DMS53 treated with DMSO at 0.1 percent for 48 hours (cell line): ENCODE results near the gene ZNF263.

Source experiments
- DNase-seq: peaks from one replicate; lab custom pipeline; 2025; ENCODE audit not compliant: unreplicated experiment; lab: John Stamatoyannopoulos, UW

Gene ZNF263

DNA sequence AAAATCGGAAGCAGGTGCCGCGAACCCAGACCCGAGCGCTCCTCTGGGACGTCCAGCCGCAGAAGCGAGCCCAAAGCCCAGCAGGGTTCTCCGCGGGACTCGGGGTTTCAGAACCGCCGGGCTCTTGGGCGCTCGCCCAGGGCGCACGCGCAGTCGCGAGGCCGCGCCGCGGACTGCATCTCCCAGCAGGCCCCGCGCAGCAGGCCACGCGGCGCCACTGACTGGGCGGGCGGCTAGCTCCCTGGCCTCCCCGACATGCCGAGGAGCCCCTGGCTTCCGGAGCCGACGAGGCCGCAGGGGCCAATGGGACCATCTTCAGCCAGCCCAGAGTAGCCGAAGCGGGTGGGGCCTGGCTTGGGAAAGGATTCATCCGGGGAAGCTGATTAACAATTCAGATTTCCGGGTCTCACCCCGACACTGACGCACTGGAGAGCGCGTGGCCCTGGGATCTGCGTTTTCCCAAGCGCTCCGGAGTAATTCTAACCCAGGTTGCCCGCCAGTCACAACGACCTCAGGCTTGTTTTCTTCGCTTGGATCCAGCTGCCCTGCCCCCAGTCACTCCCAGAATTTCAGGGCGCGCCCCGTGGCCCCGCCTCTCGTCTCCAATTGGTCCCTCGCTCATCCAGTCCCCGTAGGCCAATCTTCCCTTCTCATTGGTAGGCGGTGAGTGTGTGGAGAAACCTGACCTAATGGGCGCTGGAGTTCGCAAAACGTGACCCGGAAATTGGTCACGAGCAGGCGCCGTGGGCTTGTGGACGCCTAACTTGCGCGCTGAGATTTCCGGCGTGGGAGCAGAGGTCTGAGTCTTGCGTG is at the start of gene ZNF263:
TSS of gene ZNF263 (plus strand) at position 762 of the 813 bp plus-strand sequence. CDS start 328 bp downstream, outside the sequence.
- DNase-seq = peak; percentile 91

DNA sequence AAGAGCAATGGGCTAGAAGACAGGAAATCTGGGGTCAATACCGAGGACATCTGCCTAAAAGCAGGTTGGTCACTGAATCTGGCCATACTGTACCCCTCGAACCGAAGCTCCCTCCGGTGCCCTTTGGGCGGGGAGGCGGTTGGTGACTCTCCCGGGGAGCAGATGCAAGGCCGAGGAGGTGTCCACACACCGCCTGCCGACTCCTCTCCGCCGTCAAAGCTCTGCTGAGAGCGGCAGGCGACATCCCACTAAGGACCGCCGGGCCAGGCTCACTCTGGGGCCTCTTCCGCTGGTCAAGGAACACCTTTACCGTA is 48.8 kb upstream of the ZNF263 start:
- no peak for DNase-seq

DNA sequence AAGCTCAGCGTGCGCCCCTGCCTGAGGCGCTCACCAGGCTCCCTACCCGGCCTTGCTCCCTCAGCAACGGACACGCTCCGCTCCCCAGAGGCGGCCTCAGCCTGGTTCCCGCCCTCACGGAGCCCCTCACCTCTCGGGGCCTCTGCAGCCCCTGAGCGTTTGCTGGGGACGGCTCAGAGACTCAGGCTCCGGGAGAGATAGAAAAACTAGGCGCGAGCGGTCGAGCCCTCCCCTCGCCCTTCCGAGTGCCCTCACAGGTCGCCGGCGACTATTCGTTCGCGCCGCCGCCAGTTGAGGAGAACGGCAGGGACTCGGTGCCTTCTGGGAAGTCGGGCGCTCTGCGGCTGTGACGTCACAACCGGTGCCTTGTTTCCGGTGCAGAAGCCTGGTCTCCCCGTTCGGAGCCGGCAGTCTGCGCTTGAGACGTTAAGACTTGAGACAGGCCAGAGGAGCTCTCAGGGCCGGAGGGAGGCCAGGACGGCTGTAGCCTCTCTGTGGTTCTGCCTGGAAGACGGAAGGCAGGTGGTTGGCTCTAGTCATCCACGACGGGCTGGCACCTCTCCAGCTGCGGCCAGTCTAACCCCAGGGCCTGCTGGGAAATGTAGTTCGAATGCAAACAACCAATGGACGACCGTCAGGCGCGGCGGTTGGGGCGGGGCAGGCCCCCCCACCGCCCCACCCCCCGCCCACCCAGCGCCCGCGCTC is 48.3 kb upstream of the ZNF263 start, which contains the start of gene ZNF200:
TSS of gene ZNF200 (minus strand) at position 302 of the 705 bp plus-strand sequence. CDS start 1,403 bp downstream, outside the sequence.
- DNase-seq = peak; percentile 82

DNA sequence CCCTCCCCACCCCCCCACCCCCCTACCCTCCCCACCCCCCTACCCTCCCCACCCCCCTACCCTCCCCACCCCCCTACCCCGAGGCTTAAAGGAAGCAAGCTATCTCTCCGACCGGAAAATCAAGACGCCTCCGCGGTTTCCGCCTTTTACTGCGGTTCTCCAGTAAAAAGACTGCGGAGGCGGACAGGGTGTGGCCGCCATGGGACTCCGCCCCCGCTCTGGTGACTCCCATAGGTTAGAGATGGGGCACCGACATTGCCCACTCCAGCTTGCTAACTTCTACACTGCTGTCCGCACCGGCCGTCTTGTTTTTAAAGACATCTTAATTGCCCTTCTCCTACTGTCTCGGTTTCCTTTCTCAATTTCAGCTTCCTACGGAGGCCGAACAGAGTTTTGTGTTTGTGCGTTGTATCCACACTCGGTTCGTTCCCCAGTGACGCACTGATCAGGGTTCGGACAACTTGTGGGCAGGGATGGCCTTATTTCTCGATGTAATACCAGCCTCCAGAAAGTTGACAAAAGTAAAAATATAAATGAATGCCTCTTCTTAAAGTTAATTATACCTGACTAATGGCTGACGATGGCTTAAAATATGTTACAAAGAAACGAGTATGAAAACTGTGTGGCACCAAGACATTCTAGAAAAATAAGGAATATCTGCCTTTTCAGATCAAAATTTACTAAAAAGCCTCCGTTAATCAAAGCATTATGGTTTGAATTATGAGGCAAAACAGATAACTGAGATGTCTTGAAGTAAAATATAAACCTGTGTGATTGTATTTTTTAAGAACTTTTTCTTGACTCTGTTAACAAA is 47.2 kb upstream of the ZNF263 start:
- DNase-seq = peak; percentile 23

DNA sequence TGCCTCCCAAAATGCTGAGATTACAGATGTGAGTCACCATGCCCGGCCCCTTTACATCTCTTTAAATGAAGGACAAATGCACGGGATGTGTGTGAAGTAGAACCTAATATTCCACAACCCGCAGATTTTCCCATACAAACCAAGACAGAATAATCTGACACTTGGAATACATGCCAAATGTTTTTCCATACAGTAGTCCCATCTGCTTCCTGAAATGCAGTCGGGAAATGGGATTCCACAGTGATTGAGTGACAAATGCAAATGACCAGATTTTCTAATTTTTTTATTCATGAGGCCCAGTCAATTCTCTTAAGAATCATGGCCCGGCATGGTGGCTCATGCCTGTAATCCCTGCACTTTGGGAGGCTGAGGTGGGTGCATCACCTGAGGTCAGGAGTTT is 41.5 kb upstream of the ZNF263 start:
- DNase-seq = no peak

DNA sequence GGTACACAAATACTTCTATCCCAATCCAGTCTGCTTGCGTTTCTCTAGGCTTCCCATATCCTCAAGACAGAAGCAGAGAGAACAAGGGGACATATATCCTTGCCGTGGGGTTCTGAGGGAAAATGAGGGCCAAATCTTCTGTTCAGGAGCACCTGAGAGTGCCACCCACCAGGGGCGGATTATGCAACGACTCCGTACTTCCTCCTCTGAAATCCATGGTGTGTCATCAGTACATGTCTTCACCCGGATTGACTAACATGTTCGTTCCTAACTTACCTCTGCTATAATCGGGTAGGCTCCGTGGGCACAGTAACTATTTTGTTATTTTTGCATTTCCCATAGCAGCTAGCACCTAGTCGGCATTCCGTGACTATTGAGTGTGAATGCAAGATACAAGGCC is 40.6 kb upstream of the ZNF263 start:
- DNase-seq = no peak

DNA sequence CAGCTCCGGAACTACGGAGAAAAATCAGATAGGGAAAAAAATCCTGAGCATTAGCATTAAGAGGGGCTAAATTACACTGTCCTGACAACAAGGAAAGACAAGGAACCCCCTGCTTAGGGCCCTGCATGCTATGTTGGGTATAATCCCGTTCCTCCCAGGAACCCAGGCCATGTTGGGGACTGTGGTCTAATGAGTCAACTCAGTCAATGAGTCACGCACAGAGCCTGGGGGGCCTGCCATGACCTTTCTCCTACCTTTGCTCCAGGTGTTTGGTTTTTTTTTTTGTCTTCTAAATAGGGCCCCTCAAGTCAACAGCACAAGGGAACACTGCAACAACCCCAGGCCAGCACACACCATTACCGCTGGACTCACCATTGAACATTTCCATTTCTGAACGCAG is 39.4 kb upstream of the ZNF263 start:
- DNase-seq = no peak

DNA sequence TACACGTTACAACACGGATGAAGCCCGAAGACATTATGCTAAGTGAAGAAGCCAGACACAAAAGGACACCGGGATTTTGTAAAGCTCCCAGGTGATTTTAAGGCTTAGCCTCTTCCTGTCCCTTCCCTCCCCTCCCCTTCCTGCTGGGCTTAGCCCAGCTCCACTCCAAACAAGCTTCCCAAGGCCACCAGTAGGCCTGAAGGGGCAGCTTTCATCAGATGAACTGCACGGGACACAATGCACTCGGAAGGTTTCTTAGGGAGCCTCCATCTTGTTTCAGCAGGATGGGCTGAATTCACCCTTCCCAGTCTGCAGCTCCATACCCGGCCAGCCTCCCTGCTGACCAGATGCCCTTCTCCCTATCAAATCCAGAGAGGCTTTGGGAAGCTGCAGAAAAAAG is 37.3 kb upstream of the ZNF263 start:
- DNase-seq = no peak

DNA sequence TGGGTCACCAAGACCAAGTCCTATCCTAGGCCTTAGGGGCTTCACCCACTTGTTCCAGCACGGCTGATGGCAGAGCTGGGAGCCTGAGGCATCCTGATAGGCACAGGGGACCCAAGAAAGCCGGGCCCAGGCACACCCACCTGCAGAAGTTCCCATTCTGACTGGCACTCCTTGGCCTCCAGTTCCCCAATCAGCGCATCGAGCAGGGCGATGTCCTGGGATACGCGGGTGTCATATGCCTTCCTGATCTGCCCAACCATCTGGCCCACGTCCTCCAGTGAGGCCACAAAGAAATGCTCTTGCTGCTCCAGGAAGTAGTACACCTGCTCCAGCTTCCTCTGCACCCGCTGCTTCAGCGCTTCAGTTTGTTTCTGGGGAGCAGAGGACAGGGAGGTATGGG is 36.4 kb upstream of the ZNF263 start:
- no peak for DNase-seq

DNA sequence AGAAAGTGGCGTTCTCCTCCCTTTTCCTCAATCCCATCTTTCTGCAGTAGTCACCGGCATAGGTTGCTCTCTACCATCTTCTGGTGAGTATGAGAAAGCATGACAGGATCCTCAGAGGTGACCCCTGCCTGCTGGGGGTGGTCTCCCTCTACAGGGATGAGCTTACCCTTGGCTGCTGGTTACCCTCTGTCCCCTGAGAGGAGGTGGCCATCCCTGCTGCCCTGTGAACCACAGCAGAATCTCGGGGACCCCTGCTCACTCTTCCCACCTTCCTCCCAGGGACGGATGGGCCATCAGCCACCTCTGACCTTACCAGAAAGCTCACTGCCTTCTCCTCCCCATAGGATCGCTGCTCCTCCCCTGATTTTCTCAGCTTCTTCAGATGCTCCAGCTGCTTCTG is 34.7 kb upstream of the ZNF263 start:
- DNase-seq = no peak

DNA sequence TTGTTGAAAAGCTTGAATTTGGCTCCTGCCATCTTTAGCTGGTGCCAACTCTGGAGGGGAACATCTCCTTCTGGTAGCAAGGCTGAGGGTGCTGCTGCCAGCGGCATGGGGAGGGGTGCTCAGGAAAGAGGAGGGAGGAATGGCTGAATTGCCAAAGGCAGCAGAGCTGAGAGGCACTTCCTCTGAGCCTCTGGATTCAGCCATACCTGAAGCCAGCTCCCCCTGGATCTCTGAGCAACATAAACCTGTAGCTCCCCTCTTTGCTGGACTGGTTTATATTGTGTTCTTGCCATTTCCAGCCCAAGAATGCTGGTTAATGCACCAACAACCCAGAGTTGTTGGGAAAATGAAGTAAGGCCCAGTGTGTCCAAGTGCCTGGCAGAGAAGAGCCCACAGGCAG is 34.3 kb upstream of the ZNF263 start:
- DNase-seq = no peak

DNA sequence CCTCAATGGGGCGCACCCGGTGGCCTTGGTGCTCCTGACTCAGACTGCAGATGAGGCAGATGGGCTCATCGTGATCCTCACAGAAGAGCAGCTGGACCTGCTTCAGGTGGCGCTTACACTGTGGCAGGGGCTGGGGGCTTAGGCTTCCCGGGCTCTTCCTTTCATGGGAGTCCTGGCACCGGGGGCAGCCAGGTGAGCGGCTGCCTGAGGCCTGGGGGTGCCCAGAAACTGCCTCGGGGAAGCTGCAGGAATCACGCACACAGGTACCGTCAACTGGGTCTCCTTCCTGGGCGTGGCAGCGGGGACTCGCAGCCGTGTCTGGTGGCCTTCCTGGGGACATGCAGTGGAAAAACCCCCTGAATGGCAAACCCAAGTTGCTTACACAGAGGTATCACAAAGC is 33.8 kb upstream of the ZNF263 start:
- no peak for DNase-seq

DNA sequence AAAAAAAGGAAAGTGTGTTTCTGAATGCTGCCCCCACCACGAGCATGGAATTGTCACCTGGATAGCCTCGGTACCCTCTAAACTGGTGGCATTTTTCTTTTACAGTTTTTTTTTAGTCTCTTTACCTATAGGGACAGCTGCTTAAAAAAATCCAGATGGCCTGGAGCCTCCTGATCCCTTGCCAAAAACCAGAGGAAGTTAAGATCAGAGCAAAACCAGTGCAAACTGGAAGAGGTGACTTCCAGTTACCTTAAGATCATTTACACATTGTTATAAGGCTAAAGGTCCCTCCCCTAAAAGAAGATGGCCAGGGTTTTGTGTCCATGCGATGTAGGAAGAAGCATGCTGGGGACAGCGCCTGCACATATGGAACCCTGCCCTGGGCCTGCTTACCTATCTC is 30.3 kb upstream of the ZNF263 start:
- DNase-seq = no peak

DNA sequence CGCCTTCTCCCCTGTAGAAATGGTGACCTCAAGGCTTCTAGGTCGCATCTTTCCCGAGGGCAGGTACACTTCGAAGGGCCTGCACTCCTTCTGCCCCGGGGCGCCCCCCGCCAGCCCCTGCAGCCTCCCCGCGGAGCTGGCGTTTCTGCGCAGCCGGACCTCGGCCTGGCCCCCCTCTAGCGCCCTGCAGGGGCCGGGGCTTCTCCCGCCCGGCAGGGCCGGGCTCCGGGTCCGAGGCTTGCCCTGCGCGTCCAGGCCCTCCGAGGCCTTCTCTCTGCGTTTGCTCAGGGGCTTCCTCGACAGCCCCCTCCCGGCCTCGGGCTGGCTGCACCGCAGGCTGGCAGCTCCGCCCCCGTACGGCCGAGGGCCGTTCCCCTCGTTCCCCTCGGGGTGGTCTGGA is 29.0 kb upstream of the ZNF263 start:
- DNase-seq = no peak

DNA sequence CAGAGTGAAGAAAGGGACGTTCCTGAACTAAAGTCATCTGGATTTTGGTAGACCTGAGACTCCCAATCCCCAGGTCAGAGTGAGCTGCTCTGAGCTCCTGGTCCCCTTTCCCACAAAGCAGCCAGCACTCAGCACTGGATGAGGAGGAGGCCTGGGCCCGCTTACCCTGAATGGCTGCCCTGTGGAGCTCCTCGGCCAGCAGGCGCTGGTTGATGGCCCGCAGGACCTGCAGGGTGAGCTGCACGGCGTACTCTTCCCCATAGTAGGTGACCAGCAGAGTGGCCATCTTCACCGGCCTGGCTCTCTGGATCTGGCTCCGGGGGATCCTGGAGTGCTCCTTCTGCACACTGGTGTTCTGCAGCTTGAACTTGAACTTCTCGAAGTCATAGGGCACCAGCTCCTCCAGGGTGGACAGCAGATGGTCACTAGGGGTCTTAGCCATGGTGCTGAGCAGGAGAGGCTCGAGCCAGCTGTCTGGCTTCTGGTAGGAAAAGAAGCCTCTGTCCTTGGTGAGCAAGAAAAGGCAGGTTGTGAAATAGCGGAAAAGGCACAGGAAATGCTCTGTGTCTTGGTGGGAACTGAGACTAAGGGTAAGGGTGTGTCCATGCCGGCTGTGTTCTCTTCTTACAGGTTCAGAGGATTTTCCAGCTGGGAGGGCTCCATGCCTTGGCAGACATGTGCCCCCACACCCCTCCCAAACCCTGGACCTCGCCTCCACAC is 27.0 kb upstream of the ZNF263 start, which contains the start of gene MEFV:
TSS of gene MEFV (minus strand) at position 488 of the 720 bp plus-strand sequence. CDS start at position 442, 46 bp downstream.
- DNase-seq = no peak

DNA sequence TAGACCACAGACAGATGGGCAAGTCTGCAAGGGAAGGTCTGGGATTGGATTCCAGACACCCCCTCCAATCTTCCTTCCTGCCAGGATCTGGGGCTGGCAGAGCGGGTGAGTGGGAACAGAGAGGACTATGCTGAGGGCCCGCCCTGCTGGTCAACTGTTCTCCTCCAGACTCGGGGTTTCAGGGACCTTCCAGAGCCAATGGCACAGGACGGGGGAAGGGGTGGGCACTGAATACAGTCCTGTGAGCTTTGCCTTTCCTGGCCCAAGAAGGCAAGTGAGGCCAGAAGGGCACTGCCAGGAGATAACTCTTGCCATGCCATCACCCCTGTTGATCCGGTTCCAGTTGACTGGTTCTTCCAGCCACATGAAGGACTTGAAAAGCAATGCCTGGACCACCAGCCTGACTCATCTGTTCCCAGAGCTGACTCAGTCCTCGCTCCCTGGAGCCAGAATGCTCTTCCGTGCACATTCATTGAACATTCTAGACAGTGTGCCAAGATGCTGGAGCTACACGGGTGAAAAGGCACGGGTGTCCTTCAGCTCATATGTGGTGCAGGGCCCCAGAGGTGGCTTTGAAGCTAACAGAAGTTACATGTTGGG is 26.3 kb upstream of the ZNF263 start:
- no peak for DNase-seq

DNA sequence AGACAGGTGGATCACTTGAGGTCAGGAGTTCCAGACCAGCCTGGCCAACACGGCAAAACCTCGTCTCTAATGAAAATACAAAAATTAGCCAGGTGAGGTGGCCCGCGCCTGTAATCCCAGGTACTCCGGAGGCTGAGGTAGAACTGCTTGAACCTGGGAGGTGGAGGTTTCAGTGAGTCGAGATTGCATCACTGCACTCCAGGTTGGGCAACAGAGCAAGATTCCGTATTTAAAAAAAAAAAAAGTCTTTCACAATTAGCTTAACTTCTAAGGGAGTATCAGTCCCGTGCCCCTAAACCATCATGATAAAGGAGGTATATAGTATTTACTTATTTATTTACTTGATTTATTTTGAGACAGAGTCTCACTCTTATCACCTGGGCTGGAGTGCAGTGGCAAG is 23.5 kb upstream of the ZNF263 start:
- DNase-seq = no peak

DNA sequence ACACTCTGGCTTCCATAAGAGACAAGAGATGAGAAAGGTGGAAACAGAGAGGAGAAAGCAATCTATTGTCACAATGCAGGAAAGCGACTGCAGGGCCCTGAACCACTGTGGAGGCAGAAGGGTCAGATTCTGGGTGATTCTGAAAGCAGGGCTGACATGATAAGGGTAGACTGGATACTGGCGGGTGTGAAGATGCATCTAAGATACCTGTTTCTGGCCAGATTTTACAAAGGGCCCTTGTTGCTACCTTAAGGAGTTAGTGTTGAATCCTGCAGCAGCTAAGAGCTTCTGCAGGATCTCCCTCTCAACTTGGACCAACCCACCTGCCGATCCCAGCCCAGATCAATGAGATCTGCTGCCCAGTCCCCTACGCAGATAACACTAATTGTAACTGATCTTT is 20.8 kb upstream of the ZNF263 start:
- no peak for DNase-seq

DNA sequence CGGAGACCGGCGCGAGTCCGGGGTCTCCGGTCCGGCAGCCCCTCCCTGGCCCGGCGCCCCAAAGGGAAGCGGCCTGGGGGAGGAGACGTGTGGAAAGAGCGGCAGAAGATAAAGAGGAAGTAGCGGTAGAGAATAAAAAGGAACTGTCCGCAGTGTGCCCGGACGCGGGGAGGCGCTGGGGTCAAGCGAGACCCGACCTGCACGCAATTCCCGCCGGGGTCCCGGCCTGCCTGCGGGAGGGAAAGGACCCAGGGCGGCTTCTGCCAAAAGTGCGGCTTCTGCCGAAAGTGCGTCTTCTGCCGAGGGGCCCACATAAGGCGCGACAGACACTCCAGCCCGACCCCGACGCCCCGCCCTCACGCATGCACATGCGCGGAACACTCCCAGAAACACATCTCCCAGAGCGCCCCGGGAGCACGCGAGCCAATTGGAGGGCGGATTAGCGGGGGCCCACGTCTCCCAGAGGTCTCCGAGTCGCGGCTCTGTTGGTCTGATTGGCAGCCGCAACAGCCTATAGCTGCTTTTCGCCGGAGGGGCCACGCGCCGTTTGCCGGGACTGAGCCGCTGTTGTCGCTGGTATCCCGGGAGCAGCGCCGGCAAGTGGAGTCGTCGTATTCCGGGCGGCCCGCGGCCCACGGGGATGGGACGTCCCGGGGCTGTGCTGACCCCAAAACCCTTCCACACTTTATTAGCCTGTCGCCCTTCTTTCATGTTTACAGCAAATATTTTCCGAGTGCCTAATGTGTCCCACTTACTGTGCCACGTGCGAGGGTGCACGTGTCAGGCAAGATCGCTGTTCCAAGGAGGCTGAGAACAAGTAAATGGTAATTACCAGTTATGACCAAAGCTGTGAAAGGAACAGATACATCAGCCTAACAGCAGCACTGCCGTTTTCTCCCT is 18.9 kb upstream of the ZNF263 start:
- peak; percentile 89 for DNase-seq
